Heart left ventricle (tissue), 16 donors: Measurements from ENCODE around the gene EEF1B2. TPM values are rescaled to one million over a fixed set of nuclear protein-coding genes. Genes with fewer than 3 reads are reported as not detected.
A peak's percentile ranks its signal among the peaks of the same experiment; 100 is the strongest.
"Not testable (repeated sequence)": the region's sequence is repeated elsewhere in the genome, so short reads cannot be mapped to it uniquely, and the experiment has no call there.

Experiments
- ATAC-seq, 4 donors: fragments of 200-7000 bp; cut with Tn5 transposase; one replicate each; pipeline ENCODE4 v1.9.1; 2020 to 2022; ENCODE audit warnings: moderate library complexity in 4 of 4, mild to moderate bottlenecking in 3 of 4, moderate number of reproducible peaks in 1 of 4
- DNase-seq, 5 donors: peaks; one replicate each; pipeline ENCODE4 v3.0.0-alpha.2; 2020
- H3K27ac ChIP-seq, 12 donors: fragments of 200-600 bp; sonication (generic) in 4 of 12; one replicate each; pipeline versions ENCODE4 v1.5.0 to v1.8.0; 2016 to 2022; ENCODE audit warnings: mild to moderate bottlenecking in 2 of 12
- H3K27me3 ChIP-seq, 9 donors: fragments of 200-600 bp; sonication (generic) in 2 of 9; one replicate each; pipeline versions ENCODE4 v1.5.1 to v1.8.0; 2016 to 2022; ENCODE audit warnings: mild to moderate bottlenecking in 3 of 9
- H3K36me3 ChIP-seq, 9 donors: fragments of 200-600 bp; sonication (generic) in 2 of 9; one replicate each; pipeline versions ENCODE4 v1.5.0 to v1.8.0; 2018 to 2022; ENCODE audit warnings: mild to moderate bottlenecking in 2 of 9
- H3K4me1 ChIP-seq, 12 donors: fragments of 200-600 bp; sonication (generic) in 4 of 12; one replicate each; pipeline versions ENCODE4 v1.5.0 to v1.8.0; 2016 to 2022; ENCODE audit warnings: mild to moderate bottlenecking in 3 of 12
- H3K4me3 ChIP-seq, 12 donors: fragments of 200-600 bp; sonication (generic) in 4 of 12; one replicate each; pipeline versions ENCODE4 v1.5.0 to v1.8.0; 2017 to 2022; ENCODE audit warnings: mild to moderate bottlenecking in 9 of 12, moderate library complexity in 4 of 12
- H3K9me3 ChIP-seq, 12 donors: fragments of 200-600 bp; sonication (generic) in 4 of 12; one replicate each; pipeline versions ENCODE4 v1.5.0 to v1.8.0; 2016 to 2022; ENCODE audit warnings: mild to moderate bottlenecking in 1 of 12
- POLR2A ChIP-seq, 2 donors: fragments of 450-650 bp; IDR thresholded peaks; one replicate each; pipeline ENCODE4 v1.6.1; 2017; ENCODE audit warnings: antibody characterized with exemption in 2 of 2, mild to moderate bottlenecking in 2 of 2, moderate library complexity in 2 of 2
- WGBS, 4 donors: extraction: QIAGEN DNeasy Blood & Tissue Kit in 2 of 4; methylation state at CpG; one replicate each; pipeline versions ENCODE4 v1.1.5 to v1.1.7; 2013 to 2018; 5-methylcytosine and 5-hydroxymethylcytosine counted together
- intact Hi-C, 10 donors: fragments of 100-400 bp; cut with DNase I; formaldehyde crosslinking; loops; one replicate each; pipeline versions ENCODE4 v1.11.1 to v1.14.2; 2022
- polyA plus RNA-seq, 2 donors: library from polyadenylated mRNA; stranded (reverse); fragments of 200-250 nt; gene quantifications; one replicate each; pipeline ENCODE4 v1.2.3, GENCODE V29; 2013
- total RNA-seq, 9 donors: library from RNA; depleted of rRNA in 2 of 9; stranded (reverse); fragments of >200 nt in 2 of 9; fragmentation: NEBNext Ultra II Directional in 3 of 9; extraction: Animal tissue kit (Norgen Biotek cat#: 25700) in 3 of 9; gene quantifications; one replicate each; pipeline versions ENCODE4 v1.1.0 to v1.2.4, GENCODE V29; 2016 to 2023
- TF ChIP-seq, protein P1 (sequence below), 12 donors: fragments of 200-600 bp; sonication (generic) in 4 of 12; IDR thresholded peaks; one replicate each; pipeline versions ENCODE4 v1.5.0 to v1.8.0; 2018 to 2022; ENCODE audit warnings: antibody characterized with exemption in 12 of 12, mild to moderate bottlenecking in 5 of 12
- donor health status: ischemic (EF 13 %, LVEDD 7.1; RV severe dilation, severe dysfunction).
- donor health status: healthy with polysubstance abuse.
- donor health status: DM: no; HTN: yes; CAD: no.
- donor health status: DM: no; HTN: no; CAD: no.
- donor health status: ischemic (EF 25% LVEDD 6.9; RV normal size, moderate dysfunction).
- donor health status: ischemic (EF 25% LVEDD 5.7; RV mildly dilated, moderate dysfunction).
- donor health status: healthy.
- donor health status: DM: yes; HTN: yes; CAD: no.
- donor health status: ischemic (EF 35%, LVEDD 5.7; RV mildly dilated, moderate dysfunction).
- donor health status: nonischemic (EF 11% LVEDD 7.7; RV severe dilation, severe dysfunction).
- donor health status: DM: yes; HTN: yes; CAD: no.
- donor health status: PGD.
- donor health status: ischemic (EF 29% LVEDD 5.4; RV normal size, mild dysfunction).
- donor health status: nonischemic (EF 23%, LVEDD 6.1; RV moderate dilation, normal function).

EEF1B2 gene
- total and polyA plus RNA-seq, 11 donors, result 123 to 820 (median 244) TPM

DNA sequence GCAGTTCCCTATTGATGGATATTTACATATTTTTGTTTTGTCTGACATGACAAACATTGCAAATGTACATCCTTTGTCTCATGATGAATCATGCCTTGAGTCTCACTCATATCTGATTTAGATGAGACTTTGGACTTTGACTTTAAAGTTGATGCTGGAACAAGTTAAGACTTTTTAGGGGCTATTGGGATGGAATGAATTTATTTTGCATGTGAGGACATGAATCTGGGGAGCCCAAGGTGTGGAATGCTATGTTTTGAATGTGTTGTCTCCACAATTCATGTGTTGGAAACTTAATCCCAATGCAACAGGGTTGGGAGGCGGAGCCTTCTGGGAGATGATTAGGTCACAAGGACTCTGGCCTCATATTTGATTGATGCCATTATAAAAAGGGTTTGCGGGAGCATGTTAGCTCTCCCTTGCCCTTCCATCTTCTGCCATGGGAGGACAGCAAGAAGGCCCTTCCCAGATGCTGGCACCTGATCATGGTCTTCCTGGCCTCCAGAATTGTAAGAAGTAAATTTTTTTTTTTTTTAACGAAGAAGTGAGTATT is 44.6 kb upstream of the EEF1B2 start:
- Histone ChIP-seq H3K4me3 (no peak overlapping the region), H3K27me3 (no peaks in the 10 kb centered on the region), H3K36me3 (peaks cover 0 to 76% (median 24%) of the 10 kb centered on the region in 9 donors), H3K4me1 (peaks cover 0 to 5% (median 0%) of the 10 kb centered on the region in 12 donors), H3K27ac (no peak overlapping the region), H3K9me3 (peaks cover 0 to 10% (median 0%) of the 10 kb centered on the region in 12 donors)
- DNase-seq (no peak), ATAC-seq (no peak)
- TF ChIP-seq, protein P1, sequence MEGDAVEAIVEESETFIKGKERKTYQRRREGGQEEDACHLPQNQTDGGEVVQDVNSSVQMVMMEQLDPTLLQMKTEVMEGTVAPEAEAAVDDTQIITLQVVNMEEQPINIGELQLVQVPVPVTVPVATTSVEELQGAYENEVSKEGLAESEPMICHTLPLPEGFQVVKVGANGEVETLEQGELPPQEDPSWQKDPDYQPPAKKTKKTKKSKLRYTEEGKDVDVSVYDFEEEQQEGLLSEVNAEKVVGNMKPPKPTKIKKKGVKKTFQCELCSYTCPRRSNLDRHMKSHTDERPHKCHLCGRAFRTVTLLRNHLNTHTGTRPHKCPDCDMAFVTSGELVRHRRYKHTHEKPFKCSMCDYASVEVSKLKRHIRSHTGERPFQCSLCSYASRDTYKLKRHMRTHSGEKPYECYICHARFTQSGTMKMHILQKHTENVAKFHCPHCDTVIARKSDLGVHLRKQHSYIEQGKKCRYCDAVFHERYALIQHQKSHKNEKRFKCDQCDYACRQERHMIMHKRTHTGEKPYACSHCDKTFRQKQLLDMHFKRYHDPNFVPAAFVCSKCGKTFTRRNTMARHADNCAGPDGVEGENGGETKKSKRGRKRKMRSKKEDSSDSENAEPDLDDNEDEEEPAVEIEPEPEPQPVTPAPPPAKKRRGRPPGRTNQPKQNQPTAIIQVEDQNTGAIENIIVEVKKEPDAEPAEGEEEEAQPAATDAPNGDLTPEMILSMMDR (IDR thresholded peaks at IDR 0.05), result no peak
- TF ChIP-seq POLR2A (IDR thresholded peaks at IDR 0.05), result no peak
- intact Hi-C loops, result no loop called here
- 97 to 100% (median 98%) methylated on average over 3 of the region's 3 CpGs for WGBS, 4 donors

DNA sequence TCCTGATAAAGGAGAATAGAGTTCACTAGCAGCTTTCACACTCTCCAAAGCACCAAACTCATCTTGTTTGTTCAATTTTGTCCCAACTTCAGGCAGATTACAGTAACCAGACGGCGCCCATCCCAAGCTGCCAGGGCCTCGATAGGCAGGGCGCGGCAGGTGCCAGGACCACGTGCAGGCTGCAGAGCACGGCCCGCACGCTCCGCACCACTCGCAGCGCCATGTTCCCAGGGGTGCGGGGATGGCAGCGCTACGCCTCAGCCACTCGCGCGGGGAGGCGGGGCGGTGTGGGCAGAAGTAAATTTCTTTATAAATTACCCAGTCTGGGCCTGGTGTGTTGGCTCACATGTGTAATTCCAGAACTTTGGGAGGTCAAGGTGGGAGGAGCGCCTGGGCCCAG is 43.4 kb upstream of the EEF1B2 start:
- TF ChIP-seq POLR2A (IDR thresholded peaks at IDR 0.05), result no peak
- TF ChIP-seq, protein P1 (IDR thresholded peaks at IDR 0.05), result no peak
- DNase-seq (no peak), ATAC-seq (peak in 1 of 4 donors; percentile 35)
- Histone ChIP-seq H3K4me1 (peaks cover 0 to 5% (median 0%) of the 10 kb centered on the region in 12 donors), H3K27ac (no peak overlapping the region), H3K36me3 (peaks cover 0 to 88% (median 36%) of the 10 kb centered on the region in 9 donors), H3K9me3 (peaks cover 0 to 22% (median 0%) of the 10 kb centered on the region in 12 donors), H3K4me3 (no peak overlapping the region), H3K27me3 (no peaks in the 10 kb centered on the region)
- WGBS, 4 donors, result 93 to 96% (median 96%) methylated on average over 20 to 21 of the region's 21 CpGs
- intact Hi-C loops, result no loop called here

DNA sequence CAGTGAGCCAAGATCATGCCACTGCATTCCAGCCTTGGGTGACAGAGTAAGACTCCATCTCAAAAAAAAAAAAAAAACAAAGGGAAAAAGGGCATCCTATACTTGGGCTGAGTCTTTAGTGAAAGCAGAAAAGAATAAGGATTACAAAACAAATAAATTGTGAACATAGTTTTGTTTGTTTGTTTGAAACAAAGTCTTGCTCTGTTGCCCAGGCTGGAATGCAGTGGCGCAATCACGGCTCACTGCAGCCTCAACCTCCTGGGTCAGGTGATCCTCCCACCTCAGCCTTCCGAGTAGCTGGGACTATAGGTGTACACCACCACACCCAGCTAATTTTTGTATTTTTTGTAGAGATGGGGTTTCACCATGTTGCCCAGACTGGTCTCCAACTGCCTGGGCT is 37.1 kb upstream of the EEF1B2 start:
- intact Hi-C loops, result loop anchor here in 2 of 10 donors (10.0 kb wide), 2 partner anchors 98 to 108 kb away; no protein-coding TSS in a partner anchor
- not testable (repeated sequence) for H3K27ac ChIP-seq, H3K4me1 ChIP-seq, H3K27me3 ChIP-seq, ATAC-seq, DNase-seq, H3K4me3 ChIP-seq
- Histone ChIP-seq H3K9me3 (peaks cover 0 to 17% (median 0%) of the 10 kb centered on the region in 12 donors), H3K36me3 (peaks cover 0 to 99% (median 88%) of the 10 kb centered on the region in 9 donors)
- 92 to 99% (median 99%) methylated on average over 3 of the region's 3 CpGs for WGBS, 4 donors

DNA sequence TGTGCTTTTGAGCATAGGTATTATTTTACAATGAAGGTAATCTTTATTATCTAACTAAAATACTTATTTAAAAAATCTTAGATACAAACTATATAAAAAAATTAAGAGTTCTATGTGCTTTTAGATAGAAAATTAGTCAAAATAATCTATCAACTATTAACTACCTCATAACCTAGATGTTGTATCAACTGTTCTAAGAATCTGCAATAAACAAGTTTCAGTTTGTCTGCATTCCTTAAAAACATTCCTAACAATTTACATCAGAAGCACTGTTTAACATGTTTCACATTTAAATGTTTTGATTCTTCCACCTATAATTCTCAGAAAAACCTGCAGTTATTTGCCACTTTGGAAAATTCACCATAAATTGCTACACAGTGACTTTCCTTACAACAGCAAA is 33.8 kb upstream of the EEF1B2 start:
- peaks cover 0 to 100% (median 99%) of the 10 kb centered on the region in 9 donors for H3K36me3 ChIP-seq
- DNase-seq, result no peak
- no peak overlapping the region for H3K4me3 ChIP-seq
- intact Hi-C loops, result loop anchor here in 2 of 10 donors (10.0 kb wide), 2 partner anchors 101 to 111 kb away; no protein-coding TSS in a partner anchor
- H3K27ac ChIP-seq, result no peak overlapping the region
- H3K9me3 ChIP-seq, result peaks cover 0 to 6% (median 0%) of the 10 kb centered on the region in 12 donors
- TF ChIP-seq, protein P1 (IDR thresholded peaks at IDR 0.05), result no peak
- TF ChIP-seq POLR2A (IDR thresholded peaks at IDR 0.05), result no peak
- no peaks in the 10 kb centered on the region for H3K27me3 ChIP-seq
- ATAC-seq, result no peak
- no peaks in the 10 kb centered on the region for H3K4me1 ChIP-seq

DNA sequence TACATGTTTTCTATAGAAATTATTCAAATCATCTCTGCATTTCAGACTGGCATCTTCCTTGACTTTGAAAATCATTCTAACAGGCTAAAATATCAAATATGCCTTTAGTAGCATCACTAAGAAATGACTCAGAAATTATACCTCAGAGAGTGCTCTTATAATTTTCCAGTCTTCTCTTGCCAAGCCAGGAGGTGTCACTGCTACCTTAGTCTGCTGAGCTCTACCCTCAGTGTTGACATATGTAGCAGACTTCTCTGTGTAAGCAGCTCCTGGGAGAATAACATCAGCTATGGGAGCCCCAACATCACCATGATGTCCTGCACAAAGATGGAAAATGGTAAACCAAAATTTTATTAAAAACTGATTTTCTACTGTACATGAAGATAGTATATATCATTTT is 32.0 kb upstream of the EEF1B2 start:
- intact Hi-C loops, result loop anchor here in 2 of 10 donors (10.0 kb wide), 2 partner anchors 103 to 113 kb away; no protein-coding TSS in a partner anchor
- DNase-seq (no peak), ATAC-seq (no peak)
- Histone ChIP-seq H3K36me3 (peaks cover 0 to 100% (median 99%) of the 10 kb centered on the region in 9 donors), H3K27ac (no peak overlapping the region), H3K27me3 (no peaks in the 10 kb centered on the region), H3K9me3 (no peaks in the 10 kb centered on the region), H3K4me1 (no peaks in the 10 kb centered on the region), H3K4me3 (no peak overlapping the region)
- no peak for TF ChIP-seq POLR2A (IDR thresholded peaks at IDR 0.05)
- TF ChIP-seq, protein P1 (IDR thresholded peaks at IDR 0.05), result no peak
